Measurements from ENCODE around the gene THADA. TPM values are rescaled to one million over a fixed set of nuclear protein-coding genes. Genes with fewer than 3 reads are reported as not detected.

The THADA gene
- total RNA-seq, 1 donor, result 39.4 TPM

- Histone ChIP-seq H3K4me2 (ENCODE audit: insufficient read depth, low read length) (no peak overlapping the region), H3K27me3 (ENCODE audit: insufficient read depth, low read length) (no peaks in the 10 kb centered on the region), H3K4me1 (ENCODE audit: insufficient read depth, low read length) (peaks cover 6% of the 10 kb centered on the region), H3K79me2 (ENCODE audit: insufficient read depth, low read length) (no peaks in the 10 kb centered on the region), H3K27ac (ENCODE audit: low read depth, low read length) (no peak overlapping the region), H3K9me3 (ENCODE audit: low read depth, low read length) (no peaks in the 10 kb centered on the region), H4K20me1 (ENCODE audit: insufficient read depth, low read length) (no peaks in the 10 kb centered on the region), H2AFZ (ENCODE audit: low read length) (no peak overlapping the region), H3K4me3 (ENCODE audit: insufficient read depth, low read length) (no peak overlapping the region), H3K36me3 (ENCODE audit: insufficient read depth, low read length) (peaks cover 9% of the 10 kb centered on the region)
- DNase-seq (ENCODE audit: insufficient read length, low spot score, missing footprints), result no peak
- TF ChIP-seq CTCF (IDR thresholded peaks at IDR 0.05; ENCODE audit: extremely low read depth, low read depth, low read length), result no peak
These were observed 119.9 kb downstream of the THADA start for GRCh38 chr2:43475922-43476321.

GRCh38 chr2:43475137-43475846 lies 120.5 kb downstream of the THADA start:
- peaks cover 6% of the 10 kb centered on the region for H3K4me1 ChIP-seq (ENCODE audit: insufficient read depth, low read length)
- H4K20me1 ChIP-seq (ENCODE audit: insufficient read depth, low read length), result no peaks in the 10 kb centered on the region
- H3K9me3 ChIP-seq (ENCODE audit: low read depth, low read length), result no peaks in the 10 kb centered on the region
- H3K4me2 ChIP-seq (ENCODE audit: insufficient read depth, low read length), result no peak overlapping the region
- H2AFZ ChIP-seq (ENCODE audit: low read length), result no peak overlapping the region
- H3K79me2 ChIP-seq (ENCODE audit: insufficient read depth, low read length), result no peaks in the 10 kb centered on the region
- H3K4me3 ChIP-seq (ENCODE audit: insufficient read depth, low read length), result no peak overlapping the region
- no peak for TF ChIP-seq CTCF (IDR thresholded peaks at IDR 0.05; ENCODE audit: extremely low read depth, low read depth, low read length)
- DNase-seq (ENCODE audit: insufficient read length, low spot score, missing footprints), result no peak
- no peaks in the 10 kb centered on the region for H3K27me3 ChIP-seq (ENCODE audit: insufficient read depth, low read length)
- no peak overlapping the region for H3K27ac ChIP-seq (ENCODE audit: low read depth, low read length)
- peaks cover 8% of the 10 kb centered on the region for H3K36me3 ChIP-seq (ENCODE audit: insufficient read depth, low read length)

GRCh38 chr2:43474273-43474672 lies 121.6 kb downstream of the THADA start:
- Histone ChIP-seq H4K20me1 (ENCODE audit: insufficient read depth, low read length) (no peaks in the 10 kb centered on the region), H3K36me3 (ENCODE audit: insufficient read depth, low read length) (peaks cover 4% of the 10 kb centered on the region), H3K79me2 (ENCODE audit: insufficient read depth, low read length) (no peaks in the 10 kb centered on the region), H3K27ac (ENCODE audit: low read depth, low read length) (no peak overlapping the region), H3K9me3 (ENCODE audit: low read depth, low read length) (no peaks in the 10 kb centered on the region), H2AFZ (ENCODE audit: low read length) (no peak overlapping the region), H3K4me3 (ENCODE audit: insufficient read depth, low read length) (no peak overlapping the region), H3K4me1 (ENCODE audit: insufficient read depth, low read length) (peaks cover 6% of the 10 kb centered on the region), H3K4me2 (ENCODE audit: insufficient read depth, low read length) (no peak overlapping the region), H3K27me3 (ENCODE audit: insufficient read depth, low read length) (no peaks in the 10 kb centered on the region)
- TF ChIP-seq CTCF (IDR thresholded peaks at IDR 0.05; ENCODE audit: extremely low read depth, low read depth, low read length), result no peak
- DNase-seq (ENCODE audit: insufficient read length, low spot score, missing footprints), result no peak

DNA sequence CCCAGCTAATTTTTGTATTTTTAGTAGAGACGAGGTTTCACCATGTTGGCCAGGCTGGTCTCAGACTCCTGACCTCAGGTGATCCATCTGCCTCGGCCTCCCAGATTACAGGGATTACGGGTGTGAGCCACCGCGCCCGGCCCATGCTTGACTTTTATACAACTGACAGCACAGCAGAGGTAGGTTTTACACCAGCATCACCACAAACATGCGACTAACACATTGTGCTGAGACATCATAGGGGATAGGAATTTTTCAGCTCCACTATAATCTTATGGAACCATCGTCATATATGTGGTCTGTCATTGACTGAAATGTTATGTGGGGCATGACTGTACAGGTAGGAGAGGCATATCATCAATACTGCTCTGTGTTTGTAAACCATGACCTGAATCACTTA lies 122.1 kb downstream of the THADA start:
- peaks cover 4% of the 10 kb centered on the region for H3K36me3 ChIP-seq (ENCODE audit: insufficient read depth, low read length)
- H3K79me2 ChIP-seq (ENCODE audit: insufficient read depth, low read length), result no peaks in the 10 kb centered on the region
- H4K20me1 ChIP-seq (ENCODE audit: insufficient read depth, low read length), result no peaks in the 10 kb centered on the region
- no peaks in the 10 kb centered on the region for H3K9me3 ChIP-seq (ENCODE audit: low read depth, low read length)
- H3K27ac ChIP-seq (ENCODE audit: low read depth, low read length), result no peak overlapping the region
- no peak for TF ChIP-seq CTCF (IDR thresholded peaks at IDR 0.05; ENCODE audit: extremely low read depth, low read depth, low read length)
- no peaks in the 10 kb centered on the region for H3K27me3 ChIP-seq (ENCODE audit: insufficient read depth, low read length)
- no peak overlapping the region for H3K4me3 ChIP-seq (ENCODE audit: insufficient read depth, low read length)
- DNase-seq (ENCODE audit: insufficient read length, low spot score, missing footprints), result no peak
- no peak overlapping the region for H3K4me2 ChIP-seq (ENCODE audit: insufficient read depth, low read length)
- peaks cover 6% of the 10 kb centered on the region for H3K4me1 ChIP-seq (ENCODE audit: insufficient read depth, low read length)
- H2AFZ ChIP-seq (ENCODE audit: low read length), result no peak overlapping the region

Measured in osteoblast (primary cell).